Breast epithelium (tissue), 3 donors: ENCODE data around the gene HPCAL1.

Experiments
- CTCF ChIP-seq, 3 donors: fragments of 450-650 bp; IDR thresholded peaks; one replicate each; pipeline ENCODE4 v1.5.1; 2016 to 2017; ENCODE audit warnings: antibody characterized with exemption in 3 of 3, mild to moderate bottlenecking in 3 of 3, moderate library complexity in 3 of 3
- POLR2A ChIP-seq: fragments of 450-650 bp; IDR thresholded peaks from one replicate; pipeline ENCODE4 v1.6.1; 2016; ENCODE audit warnings: antibody characterized with exemption, mild to moderate bottlenecking, moderate library complexity
- POLR2AphosphoS5 ChIP-seq, 3 donors: sonication (generic); formaldehyde crosslinking; IDR thresholded peaks; one replicate each; pipeline ENCODE4 v1.6.1; 2017; ENCODE audit warnings: antibody characterized with exemption in 3 of 3

GRCh38 chr2:10300997-10301940 lies 1.4 kb upstream of the HPCAL1 start:
- TF ChIP-seq CTCF (IDR thresholded peaks at IDR 0.05), result no peak
- TF ChIP-seq POLR2A, result no peak
- TF ChIP-seq POLR2AphosphoS5 (IDR thresholded peaks at IDR 0.05), result no peak
